ENCODE data around the gene TBX4. TPM values are rescaled to one million over a fixed set of nuclear protein-coding genes. Genes with fewer than 3 reads are reported as not detected.
"Not testable (repeated sequence)": the region's sequence is repeated elsewhere in the genome, so short reads cannot be mapped to it uniquely, and the experiment has no call there.

TBX4 gene
- total RNA-seq, 1 donor from 2014 or later, result 0.69 TPM

DNA sequence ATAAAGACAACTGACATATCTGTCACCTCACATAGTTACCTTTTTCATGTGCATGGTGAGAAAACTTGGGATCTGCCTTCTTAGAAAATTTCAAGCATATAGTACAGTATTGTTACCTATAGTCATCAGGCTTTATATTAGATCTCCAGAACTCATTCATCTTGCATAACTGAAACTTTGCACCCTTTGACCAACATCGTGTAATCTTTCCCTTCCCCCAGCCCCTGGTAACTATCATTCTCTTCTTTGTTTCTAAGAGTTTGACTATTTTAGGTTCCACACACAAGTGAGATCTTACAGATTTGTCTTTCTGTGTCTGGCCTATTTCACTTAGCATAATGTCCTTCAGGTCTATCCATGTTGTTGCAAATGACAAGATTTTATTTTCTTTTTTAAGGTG lies 22.9 kb upstream of the TBX4 start:
- DNase-seq, result no peak

DNA sequence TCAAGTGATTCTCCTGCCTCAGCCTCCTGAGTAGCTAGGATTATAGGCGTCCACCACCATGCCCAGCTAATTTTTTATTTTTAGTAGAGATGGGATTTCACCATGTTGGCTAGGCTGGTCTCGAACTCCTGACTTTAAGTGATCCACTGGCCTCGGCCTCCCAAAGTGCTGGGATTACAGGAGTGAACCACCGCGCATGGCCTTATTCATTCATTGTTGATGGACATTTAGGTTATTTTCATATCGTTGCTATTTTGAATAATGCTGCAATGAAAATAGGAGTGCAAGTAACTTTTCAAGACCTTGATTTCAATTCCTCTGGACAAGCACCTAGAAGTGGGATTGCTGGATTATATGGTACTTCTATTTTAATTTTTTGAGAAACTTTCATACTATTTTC lies 22.4 kb upstream of the TBX4 start:
- not testable (repeated sequence) for DNase-seq

DNA sequence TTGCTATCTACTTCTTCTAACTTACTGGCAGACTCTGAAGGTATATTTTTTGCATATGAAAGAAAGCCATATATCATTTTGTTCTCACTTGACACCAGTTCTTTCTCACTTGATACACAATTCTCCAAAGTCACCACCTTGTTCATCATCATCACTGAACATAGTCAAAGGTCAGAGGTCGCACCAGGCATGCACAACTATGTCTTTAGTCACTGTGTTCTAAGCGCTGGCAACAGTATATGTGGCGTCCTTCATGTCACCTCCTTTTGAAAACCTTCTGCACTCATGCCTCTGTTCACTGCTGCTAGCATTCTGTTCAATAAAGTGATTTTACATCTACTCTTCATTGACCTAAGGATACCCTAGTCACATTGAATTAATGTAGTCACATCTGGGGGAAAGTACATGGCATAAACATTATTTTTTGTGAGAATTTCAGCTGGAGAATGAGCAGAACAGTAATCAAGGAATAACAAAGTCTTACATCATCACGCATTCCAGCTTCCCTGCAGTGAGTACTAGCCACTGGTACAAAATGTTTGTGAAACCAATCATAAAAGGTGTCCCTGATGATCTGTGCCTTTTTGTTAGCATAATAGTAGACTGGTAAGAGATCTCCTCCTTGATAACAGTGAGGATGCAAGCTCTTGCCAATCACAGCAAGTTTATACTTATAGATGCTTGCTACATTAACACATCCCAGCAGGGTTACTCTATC lies 20.5 kb upstream of the TBX4 start:
- no peak for DNase-seq

DNA sequence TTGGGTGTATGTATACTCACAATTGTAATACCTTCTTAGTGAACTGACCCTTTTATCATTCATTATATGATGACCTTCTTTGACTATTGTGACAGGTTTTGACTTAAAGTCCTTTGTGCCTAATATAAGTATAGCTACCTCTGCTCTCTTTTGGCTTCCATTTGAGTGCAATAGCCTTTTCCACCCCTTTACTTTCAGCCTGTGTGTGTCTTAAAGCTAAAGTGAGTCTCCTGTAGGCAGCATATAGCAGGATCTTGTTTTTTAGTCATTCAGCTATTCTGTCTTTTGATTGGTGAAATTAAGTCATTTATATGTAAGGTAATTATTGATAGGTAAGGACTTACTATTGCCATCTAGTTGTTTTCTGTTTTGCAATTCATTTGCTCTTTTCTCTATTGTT lies 15.9 kb upstream of the TBX4 start:
- DNase-seq, result no peak

DNA sequence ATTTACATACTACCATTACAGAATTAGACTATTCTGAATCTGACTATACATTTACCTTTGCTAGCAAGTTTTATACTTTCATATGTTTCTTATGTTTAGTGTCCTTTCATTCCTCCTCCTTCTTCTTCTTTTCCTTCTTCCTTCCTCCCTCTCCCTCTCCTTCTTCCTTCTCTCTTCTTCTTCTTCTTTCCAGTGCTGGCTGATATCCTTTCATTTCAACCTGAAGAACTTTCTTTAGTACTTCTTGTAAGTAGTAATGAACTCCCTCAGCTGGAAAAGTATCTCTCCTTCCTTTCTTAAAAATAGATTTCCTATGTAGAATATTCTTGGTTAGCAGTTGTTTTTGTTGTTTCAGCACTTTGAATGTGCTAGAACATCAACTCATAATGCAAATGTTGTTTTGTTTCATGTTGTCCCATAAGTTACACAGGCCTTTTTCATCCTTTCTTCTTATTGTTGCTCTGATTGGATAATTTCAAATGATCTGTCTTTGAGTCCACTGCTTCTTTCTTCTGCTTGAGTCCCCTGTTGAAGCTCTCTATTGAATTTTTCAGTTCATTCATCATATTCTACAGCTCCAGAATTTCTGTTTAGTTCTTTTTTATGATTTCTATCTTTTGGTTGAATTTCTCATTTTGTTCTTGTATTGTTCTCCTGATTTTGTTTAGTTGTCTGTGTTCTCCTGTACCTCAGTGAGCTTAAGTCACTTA lies 15.1 kb upstream of the TBX4 start:
- no peak for DNase-seq

DNA sequence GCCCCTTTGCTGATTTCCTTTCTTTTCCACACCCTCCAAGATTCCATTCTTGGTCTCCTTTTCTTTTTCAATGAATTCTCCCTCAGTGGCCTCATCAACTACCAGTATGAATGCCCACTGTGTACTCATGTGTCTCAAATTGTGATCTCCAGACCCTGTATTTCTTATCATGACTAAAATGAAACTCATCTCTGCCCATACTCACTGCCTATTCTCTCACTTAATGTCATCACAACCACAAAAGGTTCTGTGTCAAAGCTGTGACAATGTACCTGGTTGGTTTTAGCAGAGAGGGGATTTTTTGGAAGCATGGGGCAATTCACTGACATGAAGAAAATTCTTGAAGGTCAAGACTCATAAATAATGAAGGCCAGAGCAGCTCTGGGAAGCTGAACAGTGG lies 11.5 kb upstream of the TBX4 start:
- DNase-seq, result no peak

DNA sequence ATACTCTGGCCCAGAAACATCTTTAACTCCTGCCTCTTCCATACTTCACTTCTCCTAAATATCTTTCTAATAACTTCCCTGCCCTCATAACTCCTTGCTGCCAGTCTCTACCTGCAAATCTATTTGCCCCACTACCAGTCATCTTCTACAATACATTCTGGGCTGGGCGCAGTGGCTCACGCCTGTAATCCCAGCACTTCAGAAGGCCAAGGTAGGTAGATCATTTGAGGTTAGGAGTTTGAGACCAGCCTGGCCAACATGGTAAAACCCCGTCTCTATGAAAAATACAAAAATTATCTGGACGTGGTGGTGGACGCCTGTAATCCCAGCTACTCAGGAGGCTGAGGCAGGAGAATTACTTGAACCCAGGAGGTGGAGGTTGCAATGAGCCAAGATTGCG lies 10.7 kb upstream of the TBX4 start:
- not testable (repeated sequence) for DNase-seq

DNA sequence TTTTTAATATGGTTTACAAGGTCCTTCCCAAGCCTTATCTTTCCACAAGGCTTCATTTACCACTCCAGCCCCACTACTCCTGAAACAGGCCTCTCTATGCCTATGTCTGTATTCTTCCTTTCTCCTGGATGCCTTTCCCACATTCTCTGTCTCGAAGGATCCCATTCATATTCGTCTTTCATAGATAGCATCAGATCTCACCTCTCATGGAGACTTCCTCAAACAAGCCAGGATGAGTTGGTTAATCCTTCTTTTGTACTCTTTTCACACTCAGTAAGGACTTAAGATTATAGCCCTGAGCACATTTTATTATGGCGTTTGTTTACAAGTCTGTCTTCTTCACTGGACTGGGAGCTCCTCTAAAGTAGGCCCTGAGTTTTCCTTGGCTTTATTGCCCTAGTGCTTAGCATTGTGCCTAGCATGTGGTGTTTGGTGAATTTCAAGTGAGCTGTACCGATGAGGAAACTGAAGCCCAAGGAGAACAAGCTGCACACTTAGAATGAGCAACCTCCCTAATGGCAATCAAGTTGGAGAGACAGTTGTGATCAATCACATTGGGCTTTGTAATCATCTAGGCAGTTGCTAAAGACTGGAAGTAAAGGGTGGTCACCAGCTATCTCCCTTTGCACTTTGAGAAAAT lies 10.0 kb upstream of the TBX4 start:
- no peak for DNase-seq

DNA sequence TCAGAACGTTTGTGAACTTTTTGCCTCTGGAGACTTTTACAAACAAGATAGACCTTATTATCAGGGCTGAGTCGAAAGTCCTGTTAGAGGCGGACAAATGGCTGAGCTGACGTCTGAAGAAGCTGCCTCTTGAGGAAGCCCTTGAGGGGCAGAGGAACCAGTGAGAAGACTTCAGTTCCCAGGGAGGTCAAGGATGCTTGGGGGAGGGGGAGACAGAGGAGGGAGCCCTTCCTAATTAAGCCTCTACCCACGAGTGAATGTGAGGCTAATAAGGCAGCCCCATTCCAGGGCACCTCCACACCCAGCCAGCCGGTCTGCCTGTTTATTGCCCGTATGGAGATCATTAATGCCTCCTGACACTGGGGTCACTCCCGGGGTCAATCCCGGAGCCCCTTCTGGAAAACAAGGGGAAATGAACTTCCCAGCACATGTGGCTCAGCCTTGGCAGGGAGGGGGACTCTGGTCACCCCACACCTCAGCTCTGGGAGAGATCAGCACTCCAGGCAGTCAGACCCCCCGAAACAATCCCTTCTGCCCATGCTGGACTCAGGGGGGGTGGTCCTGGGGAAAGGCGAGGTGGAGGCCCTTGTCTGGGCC lies 9.2 kb upstream of the TBX4 start:
- no peak for DNase-seq

DNA sequence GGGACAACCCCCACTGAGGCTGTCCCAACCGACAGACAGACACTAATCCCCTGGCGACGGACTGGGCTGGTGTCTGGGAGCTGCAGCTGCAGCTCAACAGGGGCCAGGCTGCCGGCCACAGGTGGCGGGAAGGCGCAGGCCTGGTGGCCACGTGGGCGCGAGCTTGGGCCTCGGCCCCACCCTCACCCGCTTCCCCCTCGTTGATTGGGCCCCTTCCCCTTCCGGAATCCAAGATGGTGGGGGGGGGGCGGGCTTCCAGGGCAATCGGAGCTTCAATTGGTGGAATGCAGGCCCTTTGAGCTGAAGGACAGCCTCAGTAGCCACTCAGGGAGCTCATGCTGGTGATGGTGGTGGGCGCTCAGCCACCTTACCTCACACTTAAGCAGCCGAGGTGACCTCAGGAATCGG lies 8.7 kb upstream of the TBX4 start:
- DNase-seq, result no peak

DNA sequence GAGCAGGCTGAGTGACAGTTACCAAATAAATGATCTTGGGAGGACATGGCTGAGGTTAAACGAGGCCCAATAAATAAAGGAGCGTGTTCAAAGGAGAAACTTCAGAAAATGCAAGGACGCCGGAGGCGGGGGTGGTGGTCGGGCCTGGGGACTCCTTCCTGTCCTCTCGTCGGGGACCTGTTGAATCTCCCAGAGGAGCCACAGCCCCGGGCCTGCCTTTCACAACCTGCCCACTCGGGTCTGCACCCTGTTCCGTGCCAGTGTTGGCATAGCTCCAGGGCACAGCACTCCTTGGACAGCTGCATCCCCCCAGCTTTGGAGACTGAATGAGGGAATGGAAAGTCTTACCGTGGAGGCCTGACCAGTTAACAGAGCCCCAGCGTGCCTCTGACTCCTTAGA lies 8.1 kb upstream of the TBX4 start:
- DNase-seq, result no peak

DNA sequence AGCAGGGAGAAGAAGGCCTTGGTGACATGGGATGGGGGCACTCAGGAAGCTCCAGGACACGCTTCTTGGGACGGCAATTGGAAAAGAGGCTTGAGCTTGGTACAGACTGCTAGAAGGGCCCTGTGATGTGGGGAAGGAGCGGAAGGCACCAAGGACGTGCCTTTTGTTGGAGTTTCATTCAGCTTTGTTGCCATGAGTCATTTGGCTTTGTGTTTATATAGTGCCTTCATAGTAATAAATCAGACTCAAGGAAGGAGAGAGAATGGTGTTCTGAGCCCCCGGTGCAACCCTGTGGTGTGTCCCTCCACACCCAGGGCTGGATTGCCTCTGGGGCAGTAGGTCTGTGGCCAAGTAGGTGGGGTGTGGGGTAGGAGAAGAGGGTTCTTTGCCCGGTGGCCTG lies 7.4 kb upstream of the TBX4 start:
- no peak for DNase-seq

DNA sequence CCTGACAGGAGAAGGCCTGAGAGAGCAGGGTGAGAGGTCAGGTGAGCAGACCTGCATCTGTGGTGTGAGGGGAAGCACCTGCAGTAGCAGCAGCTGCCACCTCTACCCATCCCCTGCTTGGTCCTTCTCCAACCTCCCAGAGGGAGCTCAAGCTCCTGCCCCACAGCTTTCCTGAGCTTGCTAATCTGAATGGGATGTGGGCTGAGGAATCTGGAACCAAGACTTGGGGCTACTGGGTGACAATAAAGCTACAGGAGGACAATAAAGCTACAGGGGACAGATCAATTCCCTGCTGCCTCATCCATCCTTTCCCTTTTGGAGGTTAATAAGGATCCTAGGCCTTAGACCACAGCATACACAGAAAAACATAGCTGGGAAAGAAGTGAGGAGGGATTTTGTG lies 4.9 kb upstream of the TBX4 start:
- no peak for DNase-seq

DNA sequence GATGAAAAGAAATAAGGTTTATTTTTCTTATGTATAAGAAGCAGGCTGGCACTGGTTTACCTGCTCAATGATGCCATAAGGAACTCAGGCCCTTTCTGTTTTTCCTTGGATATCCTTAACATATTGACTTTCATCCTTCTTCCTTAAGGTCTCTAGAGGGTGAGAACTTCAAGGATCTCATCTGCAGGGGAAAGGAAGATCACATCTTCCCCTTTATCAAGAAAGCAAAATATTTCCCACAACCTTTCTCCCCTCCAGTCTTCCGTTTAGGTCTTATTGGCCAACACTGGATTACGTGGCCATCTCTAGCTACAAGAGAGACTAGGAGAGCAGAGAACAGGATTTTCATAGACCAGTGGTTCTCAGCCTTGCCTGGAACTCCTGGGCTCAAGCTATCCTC lies 4.2 kb upstream of the TBX4 start:
- no peak for DNase-seq

DNA sequence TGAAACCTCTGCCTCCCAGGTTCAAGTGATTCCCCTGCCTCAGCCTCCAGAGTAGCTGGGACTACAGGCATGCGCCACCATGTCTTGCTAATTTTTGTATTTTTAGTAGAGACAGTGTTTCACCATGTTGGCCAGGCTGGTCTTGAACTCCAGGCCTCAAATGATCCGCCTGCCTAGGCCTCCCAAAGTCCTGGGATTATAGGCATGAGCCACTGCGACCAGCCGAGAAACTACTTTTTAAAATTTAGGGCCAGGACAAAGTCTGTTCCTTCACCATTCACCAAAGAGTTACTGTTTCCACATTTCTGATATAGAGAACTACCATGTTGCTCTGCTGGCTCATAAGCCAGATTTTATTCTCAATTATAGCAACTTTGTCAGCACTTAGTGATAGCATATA lies 3.1 kb upstream of the TBX4 start:
- not testable (repeated sequence) for DNase-seq

DNA sequence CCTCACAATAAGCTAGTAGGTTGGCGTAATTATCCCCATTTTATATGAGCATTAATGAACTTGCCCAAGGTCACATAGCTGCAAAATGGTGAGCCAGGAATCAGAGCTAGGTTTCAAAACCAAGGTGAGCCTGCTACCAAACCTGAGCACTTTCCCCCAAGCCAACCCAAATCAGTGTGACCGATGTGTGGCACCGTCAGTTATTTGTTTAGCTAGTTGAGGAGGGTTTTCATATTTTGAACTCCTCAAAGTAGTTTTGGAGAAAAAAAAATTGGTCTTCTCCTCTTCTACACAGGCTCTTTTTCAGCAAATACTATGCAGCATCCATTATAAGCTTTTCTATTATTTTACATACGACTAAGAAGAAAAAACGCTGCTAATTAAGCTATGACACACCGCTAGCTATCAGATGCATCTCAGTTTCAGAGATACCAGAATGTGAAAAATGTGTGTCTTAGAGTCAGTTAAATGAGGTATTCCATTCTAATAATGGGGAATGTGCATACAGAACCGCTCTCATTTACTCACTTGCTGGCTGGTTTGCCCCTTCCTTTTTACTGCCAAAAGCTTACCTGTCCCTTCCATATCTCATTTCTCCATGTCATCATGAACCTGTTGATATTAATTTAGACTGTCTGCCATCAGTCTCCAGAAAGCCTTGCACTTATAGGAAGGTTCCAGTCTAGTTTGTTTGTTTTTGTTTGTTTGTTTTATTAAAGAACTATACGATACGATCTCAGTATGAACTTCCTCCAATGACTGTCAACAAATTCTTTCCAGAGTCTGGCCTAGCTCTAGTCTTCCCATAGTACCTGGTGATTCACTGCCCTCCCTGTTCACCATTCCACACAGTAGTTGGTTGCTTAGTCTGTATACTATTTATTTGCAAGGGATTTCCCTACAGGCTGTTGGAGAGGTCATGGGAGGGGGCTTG lies 2.2 kb upstream of the TBX4 start:
- no peak for DNase-seq

DNA sequence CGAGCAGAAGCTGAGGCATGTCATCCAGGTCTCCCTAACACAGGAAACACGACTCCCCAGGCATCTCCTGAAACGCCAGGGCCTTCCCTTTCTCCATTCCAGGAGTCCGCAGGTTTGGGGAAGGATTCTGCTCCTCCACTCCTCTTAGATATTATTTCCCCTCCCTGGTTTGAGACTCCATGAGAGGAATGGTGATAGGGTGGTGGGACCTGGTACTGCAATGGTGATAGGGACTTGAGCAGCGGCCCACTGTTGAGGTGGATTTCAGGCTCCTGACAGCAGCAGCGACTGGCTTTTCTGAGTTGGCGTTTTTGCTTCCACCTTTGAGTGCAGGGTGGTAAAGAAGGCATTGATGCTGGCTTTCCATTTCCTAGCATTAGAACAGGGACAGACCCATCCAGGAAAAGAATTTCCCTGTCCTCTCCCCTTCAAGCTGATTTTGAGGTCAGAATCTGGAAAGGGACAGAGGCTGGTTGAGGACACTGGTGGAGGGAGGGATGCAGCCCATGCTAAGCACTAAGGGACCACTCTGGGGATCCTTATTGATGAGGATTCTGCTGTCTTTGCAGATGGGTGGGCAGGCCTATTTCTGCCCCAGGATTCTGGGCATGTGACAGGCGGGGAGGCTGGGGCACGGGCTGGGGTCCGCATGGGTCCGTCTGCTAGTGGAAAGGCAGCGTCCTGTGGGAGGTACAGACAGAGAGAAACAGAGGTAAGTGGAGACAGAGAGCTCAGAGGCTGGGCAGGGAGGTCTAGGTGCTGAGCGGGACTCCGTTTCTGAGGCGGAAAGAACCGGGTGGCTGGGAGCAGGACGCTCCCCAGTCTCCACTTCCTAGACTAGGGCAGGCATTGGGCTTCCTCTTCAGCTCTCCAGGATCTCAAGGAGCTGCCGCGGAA lies 1.3 kb upstream of the TBX4 start:
- DNase-seq, result no peak

DNA sequence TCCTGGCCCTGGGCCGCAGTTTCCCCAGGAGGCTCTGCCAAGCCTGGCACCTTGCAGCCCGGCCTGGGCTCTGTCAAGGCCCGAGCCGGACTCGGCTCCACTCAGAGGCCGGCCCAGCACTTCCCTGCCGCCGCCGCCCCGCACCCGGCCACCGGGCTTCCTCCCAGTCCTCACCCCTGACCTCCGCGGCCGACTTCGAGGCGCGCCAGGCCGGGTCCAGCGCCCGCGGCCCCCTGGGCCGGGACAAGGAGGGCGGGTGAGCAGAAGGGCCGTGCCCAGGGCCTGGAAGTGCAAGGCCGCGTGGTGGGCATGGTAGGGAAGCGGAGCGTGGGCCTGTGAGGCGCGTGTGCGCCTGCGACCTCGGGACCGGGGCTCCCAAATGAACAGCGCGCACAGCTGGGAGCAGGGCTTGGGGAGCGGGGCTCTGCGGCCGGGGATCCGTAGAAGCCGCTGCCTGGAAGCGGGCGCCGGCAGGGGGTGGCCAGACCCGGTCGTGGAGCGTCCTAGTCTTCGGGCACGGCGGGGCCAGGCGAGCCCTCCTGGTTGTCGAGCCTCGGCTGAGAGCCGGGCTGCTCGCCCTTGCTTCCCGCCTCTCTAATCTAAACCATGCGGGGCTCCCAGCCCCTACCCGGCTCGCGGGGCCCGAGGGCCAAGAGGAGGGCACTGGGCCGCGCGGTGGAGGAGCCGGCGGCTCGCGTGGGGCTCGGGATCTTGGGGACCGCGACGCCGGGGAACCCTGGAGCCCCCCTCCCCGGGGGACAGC lies 503 bp upstream of the TBX4 start:
- no peak for DNase-seq

DNA sequence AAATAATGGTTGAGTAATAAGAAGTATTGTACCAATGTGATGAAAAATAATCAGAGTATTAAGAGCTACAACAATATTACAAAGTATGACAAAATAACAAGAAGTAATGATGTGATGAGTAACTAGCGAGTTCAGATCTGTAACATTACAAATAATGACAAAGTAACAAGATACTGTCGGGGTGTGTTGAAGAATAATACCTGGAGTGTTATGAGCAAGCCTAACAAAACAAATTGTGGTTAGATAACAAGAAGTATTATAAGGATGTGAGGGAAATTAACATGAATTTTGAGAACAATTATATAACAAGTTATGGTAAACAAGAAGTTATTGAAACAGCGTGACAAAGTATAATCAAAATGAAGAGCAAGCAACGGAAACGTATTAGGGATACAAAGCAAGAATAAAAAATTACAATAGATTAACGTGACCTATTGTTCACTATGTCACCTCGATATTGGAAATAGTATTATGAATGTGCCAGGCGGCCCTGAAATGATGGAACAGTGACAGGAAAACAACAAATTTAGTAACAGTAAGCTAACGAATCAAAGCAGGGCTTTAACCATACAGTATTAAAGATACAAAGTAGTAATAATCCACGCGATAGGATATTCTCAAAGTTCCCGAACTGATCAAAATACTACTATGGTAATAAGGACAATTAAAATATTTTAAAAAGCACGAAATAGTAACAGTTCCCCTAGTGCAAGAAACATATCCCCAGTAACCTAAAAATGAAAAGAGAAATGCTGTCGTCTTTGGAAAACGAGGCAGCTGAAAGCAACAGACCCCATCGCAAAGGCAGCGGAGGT lies 1.6 kb downstream of the TBX4 start:
- no peak for DNase-seq

Data from skin of body (tissue), 2 donors.